DND-41 (cell line): ENCODE data around the gene TCF20.
A peak's percentile ranks its signal among the peaks of the same experiment; 100 is the strongest.

Source experiments
- ATAC-seq: fragments of 200-7000 bp; cut with Tn5 transposase; 3 replicates; pipeline ENCODE4 v1.9.1; 2021; ENCODE audit warnings: low read depth; ENCODE audit not compliant: insufficient read depth
- DNase-seq: peaks from one replicate; pipeline ENCODE4 v3.0.0-alpha.2; 2020
- H2AFZ ChIP-seq: 2 replicates; pipeline ENCODE4 v1.6.0; 2012; ENCODE audit warnings: low read depth, low read length
- H3K27ac ChIP-seq: 2 replicates; pipeline ENCODE4 v1.5.1; 2012; ENCODE audit warnings: low read length, inconsistent platforms
- H3K27me3 ChIP-seq: fragments of 200-600 bp; sonication (generic); 2 replicates; pipeline ENCODE4 v1.6.0; 2012; ENCODE audit warnings: low read length, mild to moderate bottlenecking, inconsistent platforms; ENCODE audit not compliant: insufficient read depth, poor library complexity
- H3K36me3 ChIP-seq: 2 replicates; pipeline ENCODE4 v1.5.1; 2012; ENCODE audit warnings: low read length, inconsistent platforms; ENCODE audit not compliant: insufficient read depth
- H3K4me1 ChIP-seq: 2 replicates; pipeline ENCODE4 v1.5.1; 2012; ENCODE audit warnings: mild to moderate bottlenecking, low read length; ENCODE audit not compliant: insufficient read depth
- H3K4me2 ChIP-seq: 2 replicates; pipeline ENCODE4 v1.6.0; 2012; ENCODE audit warnings: mild to moderate bottlenecking, moderate library complexity, low read length, inconsistent platforms; ENCODE audit not compliant: insufficient read depth
- H3K4me3 ChIP-seq, 2 experiments: fragments of 200-600 bp in 1 of 2; shearing (Covaris generic) in 1 of 2; 2 replicates each; pipeline ENCODE4 v1.5.1; 2012 to 2016; ENCODE audit warnings: inconsistent platforms in 2 of 2, low read length in 2 of 2, mild to moderate bottlenecking in 2 of 2, low read depth in 1 of 2, moderate library complexity in 1 of 2
- H3K79me2 ChIP-seq: 2 replicates; pipeline ENCODE4 v1.6.0; 2012; ENCODE audit warnings: low read length, inconsistent platforms; ENCODE audit not compliant: insufficient read depth
- H3K9ac ChIP-seq: 2 replicates; pipeline ENCODE4 v1.6.0; 2012; ENCODE audit warnings: low read depth, mild to moderate bottlenecking, inconsistent platforms, low read length, moderate library complexity
- H3K9me3 ChIP-seq: 2 replicates; pipeline ENCODE4 v1.5.1; 2012; ENCODE audit warnings: low read length, moderate library complexity, mild to moderate bottlenecking, inconsistent platforms; ENCODE audit not compliant: insufficient read depth, severe bottlenecking
- H4K20me1 ChIP-seq: 2 replicates; pipeline ENCODE4 v1.6.0; 2012; ENCODE audit warnings: low read length; ENCODE audit not compliant: insufficient read depth
- EZH2 ChIP-seq: IDR thresholded peaks from 3 replicates; pipeline ENCODE4 v1.6.1; 2012; ENCODE audit warnings: borderline replicate concordance, low read depth, mild to moderate bottlenecking, moderate library complexity, low read length, inconsistent platforms; ENCODE audit not compliant: severe bottlenecking
- TF ChIP-seq, protein P1 (sequence below): IDR thresholded peaks from 2 replicates; pipeline ENCODE4 v1.5.1; 2012; ENCODE audit warnings: borderline replicate concordance, low read length, moderate library complexity, mild to moderate bottlenecking; ENCODE audit not compliant: poor library complexity, severe bottlenecking; ENCODE audit errors: extremely low read depth

TCF20 gene

DNA sequence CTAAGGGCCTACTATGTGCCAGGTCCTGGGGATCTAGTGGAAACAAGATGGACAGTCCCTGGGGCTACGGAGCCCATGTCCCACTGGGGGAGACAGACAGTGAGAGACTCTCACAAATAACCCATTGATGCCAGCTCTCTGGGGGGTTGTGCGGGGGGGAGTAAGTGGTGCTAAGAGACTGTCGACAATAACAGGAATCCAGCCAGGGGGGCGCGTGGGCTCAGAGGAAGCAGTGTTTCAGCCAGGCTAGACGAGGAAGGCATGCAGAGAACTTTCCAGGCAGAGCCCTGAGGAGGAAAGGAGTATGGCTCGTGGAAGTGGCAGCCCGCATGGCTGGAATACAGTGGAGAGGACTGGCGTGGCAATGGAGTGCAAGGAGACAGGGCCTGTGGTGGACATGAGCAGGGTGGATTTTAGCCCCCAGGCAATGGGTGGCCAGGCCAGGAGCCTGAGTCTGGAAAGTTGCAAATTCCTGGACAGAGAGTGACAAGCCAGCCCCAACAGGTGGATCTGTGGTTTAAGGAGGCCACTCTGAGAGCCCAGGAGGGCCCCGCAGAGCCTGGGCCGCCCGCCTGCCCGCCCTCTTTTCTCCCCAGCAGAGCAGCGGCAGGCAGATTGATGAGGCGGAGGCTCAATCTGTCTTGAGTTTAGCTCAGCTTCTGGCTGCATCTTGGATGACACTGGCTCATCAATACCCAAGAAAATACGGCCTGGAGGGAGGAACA is 40.0 kb upstream of the TCF20 start:
- Histone ChIP-seq H3K9ac (no peak overlapping the region), H3K36me3 (no peaks in the 10 kb centered on the region), H3K9me3 (no peaks in the 10 kb centered on the region), H3K4me2 (no peak overlapping the region), H3K4me3 (no peak overlapping the region), H3K79me2 (peaks cover 9% of the 10 kb centered on the region), H3K27me3 (no peaks in the 10 kb centered on the region), H3K4me1 (no peaks in the 10 kb centered on the region), H2AFZ (no peak overlapping the region), H4K20me1 (peaks cover 89% of the 10 kb centered on the region), H3K27ac (no peak overlapping the region)
- DNase-seq (no peak), ATAC-seq (no peak)
- no peak for TF ChIP-seq EZH2
- TF ChIP-seq, protein P1, sequence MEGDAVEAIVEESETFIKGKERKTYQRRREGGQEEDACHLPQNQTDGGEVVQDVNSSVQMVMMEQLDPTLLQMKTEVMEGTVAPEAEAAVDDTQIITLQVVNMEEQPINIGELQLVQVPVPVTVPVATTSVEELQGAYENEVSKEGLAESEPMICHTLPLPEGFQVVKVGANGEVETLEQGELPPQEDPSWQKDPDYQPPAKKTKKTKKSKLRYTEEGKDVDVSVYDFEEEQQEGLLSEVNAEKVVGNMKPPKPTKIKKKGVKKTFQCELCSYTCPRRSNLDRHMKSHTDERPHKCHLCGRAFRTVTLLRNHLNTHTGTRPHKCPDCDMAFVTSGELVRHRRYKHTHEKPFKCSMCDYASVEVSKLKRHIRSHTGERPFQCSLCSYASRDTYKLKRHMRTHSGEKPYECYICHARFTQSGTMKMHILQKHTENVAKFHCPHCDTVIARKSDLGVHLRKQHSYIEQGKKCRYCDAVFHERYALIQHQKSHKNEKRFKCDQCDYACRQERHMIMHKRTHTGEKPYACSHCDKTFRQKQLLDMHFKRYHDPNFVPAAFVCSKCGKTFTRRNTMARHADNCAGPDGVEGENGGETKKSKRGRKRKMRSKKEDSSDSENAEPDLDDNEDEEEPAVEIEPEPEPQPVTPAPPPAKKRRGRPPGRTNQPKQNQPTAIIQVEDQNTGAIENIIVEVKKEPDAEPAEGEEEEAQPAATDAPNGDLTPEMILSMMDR = no peak

DNA sequence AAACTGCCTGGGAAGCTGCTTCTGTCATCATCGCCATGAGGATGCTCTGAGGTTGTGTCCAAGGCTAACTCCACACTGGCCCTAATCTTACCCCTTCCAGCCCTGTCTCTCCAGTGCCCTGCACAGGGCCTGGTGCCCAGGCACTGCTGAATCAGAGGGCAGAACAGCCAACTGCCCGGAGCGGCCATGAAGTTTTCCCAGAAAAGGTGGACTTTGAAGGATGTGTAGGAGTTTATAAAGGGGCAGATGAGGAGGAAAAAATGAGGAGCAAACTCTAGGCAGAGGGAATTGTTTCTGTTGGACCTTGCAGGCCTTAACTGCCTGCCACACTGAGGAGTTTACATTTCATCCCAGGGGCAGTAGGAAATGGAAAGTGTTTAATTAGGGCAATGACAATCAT is 39.4 kb upstream of the TCF20 start:
- Histone ChIP-seq H3K4me1 (no peaks in the 10 kb centered on the region), H3K27ac (no peak overlapping the region), H3K4me2 (no peak overlapping the region), H3K9ac (no peak overlapping the region), H3K27me3 (no peaks in the 10 kb centered on the region), H3K36me3 (no peaks in the 10 kb centered on the region), H2AFZ (no peak overlapping the region), H4K20me1 (peaks cover 90% of the 10 kb centered on the region), H3K79me2 (peaks cover 9% of the 10 kb centered on the region), H3K9me3 (no peaks in the 10 kb centered on the region), H3K4me3 (no peak overlapping the region)
- TF ChIP-seq, protein P1 = no peak
- TF ChIP-seq EZH2 = no peak
- DNase-seq (no peak), ATAC-seq (no peak)

DNA sequence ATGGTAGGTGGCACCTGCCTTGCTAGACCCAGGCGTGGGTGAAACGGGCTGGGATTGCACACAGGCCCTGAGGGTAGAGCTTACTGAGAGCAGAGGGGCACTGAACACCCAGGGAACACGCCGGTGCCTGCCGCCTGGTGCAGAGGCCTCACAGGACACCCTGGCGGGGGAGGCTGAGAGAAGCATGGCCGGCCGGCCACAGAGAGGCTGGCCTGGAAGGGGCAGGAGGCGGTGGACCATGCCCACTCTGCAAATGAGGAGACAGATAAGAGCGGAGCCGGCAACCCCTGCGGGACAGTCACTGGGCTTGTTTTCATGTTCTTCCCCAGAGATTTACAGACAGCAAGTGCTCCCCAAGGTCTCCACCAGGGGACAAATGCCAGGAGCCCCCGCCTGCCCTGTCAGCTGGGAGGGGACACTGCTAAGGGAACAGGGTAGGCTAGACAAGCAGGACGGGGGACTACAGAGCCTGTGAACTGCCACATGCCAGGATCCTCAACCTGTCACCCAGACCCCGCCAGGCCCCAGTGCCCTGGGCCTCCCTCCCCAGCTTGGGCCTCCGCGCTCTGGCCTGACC is 38.5 kb upstream of the TCF20 start:
- Histone ChIP-seq H3K4me2 (no peak overlapping the region), H3K4me3 (no peak overlapping the region)
- 0 out of 3 replicates have a peak, but pooled peaks have one; percentile 37 for ATAC-seq

More for the DNA sequence above, 38.5 kb upstream of the TCF20 start:
- no peak overlapping the region for H2AFZ ChIP-seq
- H3K36me3 ChIP-seq = no peaks in the 10 kb centered on the region
- H4K20me1 ChIP-seq = peaks cover 90% of the 10 kb centered on the region
- DNase-seq = no peak
- no peak overlapping the region for H3K27ac ChIP-seq
- no peaks in the 10 kb centered on the region for H3K9me3 ChIP-seq
- no peaks in the 10 kb centered on the region for H3K4me1 ChIP-seq
- peaks cover 3% of the 10 kb centered on the region for H3K79me2 ChIP-seq
- no peak overlapping the region for H3K9ac ChIP-seq
- TF ChIP-seq, protein P1 = no peak
- no peak for TF ChIP-seq EZH2
- no peaks in the 10 kb centered on the region for H3K27me3 ChIP-seq
